Endothelial cell of umbilical vein (primary cell): ENCODE results near the gene PTPRK. TPM values are rescaled to one million over a fixed set of nuclear protein-coding genes. Genes with fewer than 3 reads are reported as not detected.

Experiments used
- BruUV-seq: library from RNA; stranded (reverse); fragments of 400-500 nt; replicated peaks from 2 replicates; lab custom pipeline; 2021; lab: Mats Ljungman, UMichigan
- CTCF ChIA-PET: fragments of 300-600, 350-600 bp; sonication (Branson Sonifier 250); formaldehyde crosslinking; loops from one replicate; lab custom pipeline; 2021; ENCODE audit warnings: antibody characterized with exemption, inconsistent platforms; lab: Charles Lee
- POLR2A ChIA-PET: fragments of 300-600, 350-600 bp; sonication (Branson Sonifier 250); formaldehyde crosslinking; loops from one replicate; lab custom pipeline; 2021; ENCODE audit warnings: antibody characterized with exemption, inconsistent platforms; lab: Charles Lee
- DNase-seq: peaks from one replicate; pipeline ENCODE4 v3.0.0-alpha.2; 2011; ENCODE audit warnings: low read depth, low spot score
- FAIRE-seq: peaks from 2 replicates; lab custom pipeline; 2011; peaks lifted over from hg19 to GRCh38; lab: Jason Lieb, UNC
- H2AFZ ChIP-seq: 2 replicates; pipeline ENCODE4 v1.6.0; 2012; ENCODE audit warnings: low read depth, low read length, control low read depth, inconsistent platforms
- H3K27ac ChIP-seq: 2 replicates; pipeline ENCODE4 v1.5.1; 2011; ENCODE audit warnings: low read depth, mild to moderate bottlenecking, control low read depth, low read length, moderate library complexity; ENCODE audit not compliant: insufficient read depth
- H3K27me3 ChIP-seq, 2 experiments: 2 replicates each; pipeline versions ENCODE4 v1.6.0 to v1.6.1; 2011; ENCODE audit warnings: low read length in 2 of 2, mixed read lengths in 1 of 2; ENCODE audit not compliant: control insufficient read depth in 2 of 2, insufficient read depth in 2 of 2
- H3K36me3 ChIP-seq, 2 experiments: 2 replicates in 1 of 2; 3 replicates in 1 of 2; pipeline ENCODE4 v1.5.1; 2011; ENCODE audit warnings: low read length in 2 of 2, mild to moderate bottlenecking in 1 of 2, moderate library complexity in 1 of 2; ENCODE audit not compliant: control insufficient read depth in 2 of 2, insufficient read depth in 2 of 2; ENCODE audit errors: extremely low read depth in 1 of 2
- H3K4me1 ChIP-seq: 3 replicates; pipeline ENCODE4 v1.5.1; 2011; ENCODE audit warnings: mild to moderate bottlenecking, low read length; ENCODE audit not compliant: control insufficient read depth, insufficient read depth; ENCODE audit errors: extremely low read depth
- H3K4me2 ChIP-seq: 2 replicates; pipeline ENCODE4 v1.6.1; 2011; ENCODE audit warnings: low read length, control low read depth, mixed read lengths; ENCODE audit not compliant: insufficient read depth
- H3K4me3 ChIP-seq, 3 experiments: fragments of 200-600 bp in 1 of 3; sonication (generic), shearing (Covaris generic) in 1 of 3; replicated peaks in 1 of 3; 2 replicates each; pipeline ENCODE4 v1.5.1; 2011 to 2016; ENCODE audit warnings: control low read depth in 3 of 3, low read length in 3 of 3, mild to moderate bottlenecking in 2 of 3, inconsistent platforms in 1 of 3, low read depth in 1 of 3, moderate library complexity in 1 of 3; ENCODE audit not compliant: insufficient read depth in 1 of 3
- H3K79me2 ChIP-seq: 2 replicates; pipeline ENCODE4 v1.6.0; 2012; ENCODE audit warnings: low read length, inconsistent platforms; ENCODE audit not compliant: control insufficient read depth, insufficient read depth
- H3K9ac ChIP-seq: replicated peaks from 2 replicates; pipeline ENCODE3; 2011; ENCODE audit warnings: low read length, control low read depth; ENCODE audit not compliant: insufficient read depth; ENCODE audit errors: extremely low read depth
- H3K9me1 ChIP-seq: replicated peaks from 3 replicates; pipeline ENCODE4 v1.6.0; 2011; ENCODE audit warnings: mild to moderate bottlenecking, low read length; ENCODE audit not compliant: control insufficient read depth, insufficient read depth; ENCODE audit errors: extremely low read depth
- H3K9me3 ChIP-seq: replicated peaks from 2 replicates; pipeline ENCODE4 v1.5.1; 2012; ENCODE audit warnings: low read length, inconsistent platforms; ENCODE audit not compliant: control insufficient read depth, insufficient read depth
- H4K20me1 ChIP-seq: replicated peaks from 2 replicates; pipeline ENCODE3; 2011; ENCODE audit warnings: mild to moderate bottlenecking, low read length; ENCODE audit not compliant: control insufficient read depth, insufficient read depth; ENCODE audit errors: extremely low read depth
- FOS ChIP-seq: IDR thresholded peaks from 2 replicates; pipeline ENCODE4 v1.6.1; 2011; ENCODE audit warnings: mild to moderate bottlenecking, low read length, moderate library complexity, borderline replicate concordance; ENCODE audit not compliant: insufficient read depth
- GATA2 ChIP-seq: IDR thresholded peaks from 2 replicates; pipeline ENCODE4 v1.7.0; 2011; ENCODE audit warnings: low read depth, mild to moderate bottlenecking, moderate library complexity, mixed read lengths, low read length; ENCODE audit not compliant: insufficient read length, insufficient read depth
- JUN ChIP-seq: IDR thresholded peaks from 2 replicates; pipeline ENCODE4 v1.6.1; 2011; ENCODE audit warnings: borderline replicate concordance, low read depth; ENCODE audit not compliant: insufficient read length, insufficient read depth
- MYC ChIP-seq: IDR thresholded peaks from one replicate; pipeline ENCODE4 v1.6.1; 2011; ENCODE audit warnings: mild to moderate bottlenecking, low read depth, low read length
- POLR2A ChIP-seq: IDR thresholded peaks from 2 replicates; pipeline ENCODE4 v1.6.1; 2012; ENCODE audit warnings: low read depth, mild to moderate bottlenecking, control low read depth, low read length
- POLR2AphosphoS5 ChIP-seq: IDR thresholded peaks from 2 replicates; pipeline ENCODE4 v1.6.1; 2012; ENCODE audit warnings: low read depth, mild to moderate bottlenecking, control low read depth, low read length, moderate library complexity; ENCODE audit not compliant: insufficient read depth
- dilution Hi-C: fragments of 300-500 bp; cut with MboI; formaldehyde crosslinking; loops from one replicate; pipeline ENCODE4 v1.15.0; 2019; ENCODE audit warnings: low sequenced_read_pairs; ENCODE audit not compliant: extremely low pct_ligation_motif_present
- intact Hi-C: fragments of 100-400 bp; cut with micrococcal nuclease; formaldehyde crosslinking; loops from one replicate; pipeline ENCODE4 v1.10.0; 2022
- polyA plus RNA-seq, 4 experiments: library from polyadenylated mRNA; depleted of rRNA in 3 of 4; stranded (reverse) in 3 of 4; unstranded in 1 of 4; fragments of >200 nt; gene quantifications; 2 replicates each; pipeline versions ENCODE4 v1.2.1 to v1.2.3, GENCODE V29; 2011 to 2012; ENCODE audit warnings: missing spikeins in 1 of 4
- total RNA-seq: library from RNA; stranded (reverse); gene quantifications from 2 replicates; pipeline ENCODE4 v1.2.3, GENCODE V29; 2021
- TF ChIP-seq, protein P1 (sequence below), 2 donors: IDR thresholded peaks; 1 replicate in 1 of 2; 2 replicates in 1 of 2; pipeline ENCODE4 v1.5.1; 2011; ENCODE audit warnings: low read length in 2 of 2, mild to moderate bottlenecking in 2 of 2, moderate library complexity in 2 of 2, control low read depth in 1 of 2, inconsistent platforms in 1 of 2, low read depth in 1 of 2; ENCODE audit not compliant: insufficient read depth in 1 of 2; ENCODE audit errors: extremely low read depth in 1 of 2

Gene PTPRK
- total and polyA plus RNA-seq, 2 donors (not counting 3 experiments of a cell fraction or from before 2014, with no cell fraction given), result 15.2 to 74.0 TPM

- no peaks in the 10 kb centered on the region for H3K36me3 ChIP-seq
- H3K9me3 ChIP-seq, result no peaks in the 10 kb centered on the region
- BruUV-seq, result no TSS peak
- no peak overlapping the region for H3K4me3 ChIP-seq
- FAIRE-seq (no peak), DNase-seq (peak; percentile 24)
- no peak overlapping the region for H3K9ac ChIP-seq
- dilution Hi-C loops, result no loop called here
- intact Hi-C loops, result loop anchor here (5.0 kb wide), 1 partner anchor 308 kb away; no protein-coding TSS in a partner anchor
- no peaks in the 10 kb centered on the region for H4K20me1 ChIP-seq
- no peaks in the 10 kb centered on the region for H3K27me3 ChIP-seq
- no peak overlapping the region for H2AFZ ChIP-seq
- peaks cover 12% of the 10 kb centered on the region for H3K79me2 ChIP-seq
- H3K4me2 ChIP-seq, result peak overlapping the region; percentile 78
- H3K4me1 ChIP-seq, result peaks cover 38% of the 10 kb centered on the region
- peak overlapping the region; percentile 64 for H3K27ac ChIP-seq
- POLR2A ChIA-PET, result no interaction called here
- TF ChIP-seq POLR2A (no peak), JUN (no peak), FOS (peak; percentile 22), GATA2 (peak; percentile 50), POLR2AphosphoS5 (no peak), MYC (no peak)
- TF ChIP-seq, protein P1, sequence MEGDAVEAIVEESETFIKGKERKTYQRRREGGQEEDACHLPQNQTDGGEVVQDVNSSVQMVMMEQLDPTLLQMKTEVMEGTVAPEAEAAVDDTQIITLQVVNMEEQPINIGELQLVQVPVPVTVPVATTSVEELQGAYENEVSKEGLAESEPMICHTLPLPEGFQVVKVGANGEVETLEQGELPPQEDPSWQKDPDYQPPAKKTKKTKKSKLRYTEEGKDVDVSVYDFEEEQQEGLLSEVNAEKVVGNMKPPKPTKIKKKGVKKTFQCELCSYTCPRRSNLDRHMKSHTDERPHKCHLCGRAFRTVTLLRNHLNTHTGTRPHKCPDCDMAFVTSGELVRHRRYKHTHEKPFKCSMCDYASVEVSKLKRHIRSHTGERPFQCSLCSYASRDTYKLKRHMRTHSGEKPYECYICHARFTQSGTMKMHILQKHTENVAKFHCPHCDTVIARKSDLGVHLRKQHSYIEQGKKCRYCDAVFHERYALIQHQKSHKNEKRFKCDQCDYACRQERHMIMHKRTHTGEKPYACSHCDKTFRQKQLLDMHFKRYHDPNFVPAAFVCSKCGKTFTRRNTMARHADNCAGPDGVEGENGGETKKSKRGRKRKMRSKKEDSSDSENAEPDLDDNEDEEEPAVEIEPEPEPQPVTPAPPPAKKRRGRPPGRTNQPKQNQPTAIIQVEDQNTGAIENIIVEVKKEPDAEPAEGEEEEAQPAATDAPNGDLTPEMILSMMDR (IDR thresholded peaks at IDR 0.05; ENCODE audit: extremely low read depth in 1 of 2, insufficient read depth in 1 of 2, low read depth in 1 of 2, low read length in 2 of 2), result no peak
- no peaks in the 10 kb centered on the region for H3K9me1 ChIP-seq
- CTCF ChIA-PET, result no interaction called here
These were observed 311.4 kb downstream of the PTPRK start for GRCh38 chr6:128208851-128209580.
